Lung (tissue), 12 donors: ENCODE measurements around the gene MYMK. TPM values are rescaled to one million over a fixed set of nuclear protein-coding genes. Genes with fewer than 3 reads are reported as not detected.

ENCODE experiments used
- ATAC-seq: fragments of 200-7000 bp; cut with Tn5 transposase; one replicate; pipeline ENCODE4 v1.9.1; 2020; ENCODE audit warnings: moderate number of reproducible peaks; ENCODE audit not compliant: insufficient read depth, low FRiP score
- DNase-seq, 3 donors: peaks; one replicate each; pipeline ENCODE4 v3.0.0-alpha.2; 2013 to 2017
- H3K27ac ChIP-seq, 2 donors: one replicate each; pipeline ENCODE4 v1.5.1; 2013; ENCODE audit warnings: mild to moderate bottlenecking in 2 of 2, moderate library complexity in 2 of 2, control low read depth in 1 of 2, inconsistent platforms in 1 of 2, low read depth in 1 of 2, low read length in 1 of 2
- H3K27me3 ChIP-seq, 3 donors: one replicate each; pipeline ENCODE4 v1.5.1; 2013; ENCODE audit warnings: low read length in 2 of 3; ENCODE audit not compliant: control insufficient read depth in 3 of 3, insufficient read depth in 3 of 3
- H3K36me3 ChIP-seq, 4 donors: one replicate each; pipeline ENCODE4 v1.5.1; 2013; ENCODE audit warnings: low read length in 4 of 4, mild to moderate bottlenecking in 1 of 4, moderate library complexity in 1 of 4; ENCODE audit not compliant: control insufficient read depth in 4 of 4, insufficient read depth in 4 of 4
- H3K4me1 ChIP-seq, 5 donors: one replicate each; pipeline ENCODE4 v1.5.1; 2013; ENCODE audit warnings: low read length in 5 of 5, mild to moderate bottlenecking in 2 of 5, moderate library complexity in 1 of 5; ENCODE audit not compliant: control insufficient read depth in 5 of 5, insufficient read depth in 5 of 5
- H3K4me3 ChIP-seq: one replicate; pipeline ENCODE4 v1.5.1; 2013; ENCODE audit warnings: mild to moderate bottlenecking, control low read depth, moderate library complexity
- H3K9ac ChIP-seq, 2 donors: one replicate each; pipeline ENCODE4 v1.5.1; 2013; ENCODE audit warnings: low read length in 2 of 2, control low read depth in 1 of 2; ENCODE audit not compliant: insufficient read depth in 1 of 2
- H3K9me3 ChIP-seq, 4 donors: one replicate each; pipeline ENCODE4 v1.5.1; 2013; ENCODE audit warnings: low read length in 3 of 4, mild to moderate bottlenecking in 1 of 4, moderate library complexity in 1 of 4; ENCODE audit not compliant: control insufficient read depth in 4 of 4, insufficient read depth in 3 of 4
- WGBS, 2 donors: extraction: QIAGEN DNeasy Blood & Tissue Kit; methylation state at CpG; one replicate each; pipeline ENCODE4 v1.1.7; 2013; 5-methylcytosine and 5-hydroxymethylcytosine counted together
- polyA plus RNA-seq, 2 donors: library from polyadenylated mRNA; stranded (reverse); fragments of 200-250 nt; gene quantifications; one replicate each; pipeline ENCODE4 v1.2.1, GENCODE V29; 2013
- total RNA-seq, 2 donors: library from RNA; depleted of rRNA in 1 of 2; stranded (reverse); fragments of >200 nt in 1 of 2; gene quantifications; one replicate each; pipeline ENCODE4 v1.2.1, GENCODE V29; 2014 to 2021
- TF ChIP-seq, protein P1 (sequence below): IDR thresholded peaks from 2 replicates; pipeline ENCODE4 v1.5.1; 2012; ENCODE audit warnings: mild to moderate bottlenecking; ENCODE audit errors: control extremely low read depth, extremely low read depth
- donor health status: control.
- donor health status: control.
- donor health status: Bipolar disorder and iron deficiency.
- donor health status: healthy.
- donor health status: DM: yes; HTN: yes; CAD: no.

The MYMK gene
- total and polyA plus RNA-seq, 4 donors: not detected

DNA sequence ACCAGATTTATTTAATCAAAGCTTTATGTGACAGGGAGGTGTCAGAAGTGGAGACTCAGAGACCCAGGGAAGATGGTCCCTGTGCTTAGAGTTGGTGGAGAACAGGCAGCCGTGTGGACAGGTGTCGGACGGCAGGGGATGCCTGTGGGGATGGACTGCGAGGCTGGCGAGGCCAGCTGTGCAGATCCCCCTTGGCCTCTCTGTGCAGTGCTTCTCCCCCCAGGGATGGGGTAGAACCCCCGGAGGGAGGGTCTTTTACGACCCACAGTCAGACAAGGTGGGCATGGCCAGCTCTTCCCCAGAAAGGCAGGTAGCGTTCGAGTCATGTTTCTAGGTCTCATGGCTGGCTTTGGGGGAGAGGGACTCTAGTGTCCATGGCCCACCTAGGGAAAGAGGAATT lies 41.1 kb downstream of the MYMK start:
- H3K27me3 ChIP-seq: peaks cover 0 to 5% (median 0%) of the 10 kb centered on the region in 3 donors
- no peak for ATAC-seq
- TF ChIP-seq, protein P1, sequence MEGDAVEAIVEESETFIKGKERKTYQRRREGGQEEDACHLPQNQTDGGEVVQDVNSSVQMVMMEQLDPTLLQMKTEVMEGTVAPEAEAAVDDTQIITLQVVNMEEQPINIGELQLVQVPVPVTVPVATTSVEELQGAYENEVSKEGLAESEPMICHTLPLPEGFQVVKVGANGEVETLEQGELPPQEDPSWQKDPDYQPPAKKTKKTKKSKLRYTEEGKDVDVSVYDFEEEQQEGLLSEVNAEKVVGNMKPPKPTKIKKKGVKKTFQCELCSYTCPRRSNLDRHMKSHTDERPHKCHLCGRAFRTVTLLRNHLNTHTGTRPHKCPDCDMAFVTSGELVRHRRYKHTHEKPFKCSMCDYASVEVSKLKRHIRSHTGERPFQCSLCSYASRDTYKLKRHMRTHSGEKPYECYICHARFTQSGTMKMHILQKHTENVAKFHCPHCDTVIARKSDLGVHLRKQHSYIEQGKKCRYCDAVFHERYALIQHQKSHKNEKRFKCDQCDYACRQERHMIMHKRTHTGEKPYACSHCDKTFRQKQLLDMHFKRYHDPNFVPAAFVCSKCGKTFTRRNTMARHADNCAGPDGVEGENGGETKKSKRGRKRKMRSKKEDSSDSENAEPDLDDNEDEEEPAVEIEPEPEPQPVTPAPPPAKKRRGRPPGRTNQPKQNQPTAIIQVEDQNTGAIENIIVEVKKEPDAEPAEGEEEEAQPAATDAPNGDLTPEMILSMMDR: no peak
- 91 to 98% methylated on average over 9 of the region's 9 CpGs for WGBS, 2 donors
- H3K36me3 ChIP-seq: no peaks in the 10 kb centered on the region
- H3K4me1 ChIP-seq: peaks cover 0 to 13% (median 3%) of the 10 kb centered on the region in 5 donors
- H3K4me3 ChIP-seq: no peak overlapping the region
- no peak overlapping the region for H3K27ac ChIP-seq
- no peak overlapping the region for H3K9ac ChIP-seq
- no peaks in the 10 kb centered on the region for H3K9me3 ChIP-seq
- no peak for DNase-seq

DNA sequence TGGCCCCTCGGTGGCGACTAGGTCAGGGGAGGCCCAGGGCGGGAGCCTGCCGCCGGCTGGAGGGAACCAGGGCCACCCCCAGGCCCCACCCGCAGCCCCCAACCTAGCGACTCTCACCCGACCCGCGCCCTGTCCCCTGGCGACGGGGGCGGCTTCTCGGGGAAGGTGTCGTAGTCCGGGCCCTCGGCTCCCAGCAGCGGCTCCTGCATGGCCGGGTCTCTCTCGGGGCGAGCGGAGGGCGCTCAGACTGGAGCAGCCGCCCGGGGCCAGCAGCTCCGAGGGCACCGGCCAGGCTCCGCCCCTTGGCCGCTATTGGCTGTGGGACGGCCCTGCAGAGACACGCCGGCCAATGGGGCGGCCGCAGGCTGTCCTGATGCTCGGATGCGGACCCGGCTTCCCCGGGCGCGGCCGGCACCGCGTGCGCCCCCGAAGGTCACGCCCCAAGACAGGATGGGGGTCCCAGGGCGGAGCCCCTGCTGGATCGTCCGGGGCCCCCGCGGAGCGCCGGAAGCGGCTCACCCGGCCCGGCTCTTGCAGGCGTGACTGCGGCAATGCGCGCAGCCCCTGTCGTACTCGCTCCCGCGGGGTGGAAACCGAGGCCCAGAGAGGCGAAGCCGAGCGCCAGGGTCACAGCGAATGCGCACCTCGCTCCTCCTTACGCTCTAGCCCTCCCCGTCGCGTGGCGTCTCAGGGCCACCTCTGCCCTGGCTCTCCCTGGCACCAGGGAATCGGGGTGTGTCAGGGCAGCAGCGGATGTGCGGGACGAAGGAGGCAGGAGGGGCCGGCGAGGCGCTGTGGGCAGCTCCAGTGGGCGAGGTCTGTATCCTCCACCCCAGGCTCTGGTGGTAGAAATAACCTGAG lies 45.7 kb downstream of the MYMK start, which contains the start of gene SLC2A6:
Gene SLC2A6 (minus strand): TSS at position 249 of the 861 bp plus-strand sequence. CDS start 40 bp downstream, at position 209.
- ATAC-seq (peak; percentile 94), DNase-seq (peak; percentile 79 to 86 (median 83))
- Histone ChIP-seq H3K36me3 (peaks cover 0 to 2% (median 0%) of the 10 kb centered on the region in 4 donors), H3K9ac (no peak within 1 kb of the TSS), H3K4me1 (peaks cover 0 to 12% (median 0%) of the 10 kb centered on the region in 5 donors), H3K4me3 (peak within 1 kb of the TSS; percentile 49), H3K27me3 (peaks cover 0 to 5% (median 0%) of the 10 kb centered on the region in 3 donors), H3K27ac (peak within 1 kb of the TSS; percentile 37 to 71), H3K9me3 (no peaks in the 10 kb centered on the region)
- TF ChIP-seq, protein P1: no peak
- 0% methylated on average over 81 to 84 of the region's 84 CpGs for WGBS, 2 donors

DNA sequence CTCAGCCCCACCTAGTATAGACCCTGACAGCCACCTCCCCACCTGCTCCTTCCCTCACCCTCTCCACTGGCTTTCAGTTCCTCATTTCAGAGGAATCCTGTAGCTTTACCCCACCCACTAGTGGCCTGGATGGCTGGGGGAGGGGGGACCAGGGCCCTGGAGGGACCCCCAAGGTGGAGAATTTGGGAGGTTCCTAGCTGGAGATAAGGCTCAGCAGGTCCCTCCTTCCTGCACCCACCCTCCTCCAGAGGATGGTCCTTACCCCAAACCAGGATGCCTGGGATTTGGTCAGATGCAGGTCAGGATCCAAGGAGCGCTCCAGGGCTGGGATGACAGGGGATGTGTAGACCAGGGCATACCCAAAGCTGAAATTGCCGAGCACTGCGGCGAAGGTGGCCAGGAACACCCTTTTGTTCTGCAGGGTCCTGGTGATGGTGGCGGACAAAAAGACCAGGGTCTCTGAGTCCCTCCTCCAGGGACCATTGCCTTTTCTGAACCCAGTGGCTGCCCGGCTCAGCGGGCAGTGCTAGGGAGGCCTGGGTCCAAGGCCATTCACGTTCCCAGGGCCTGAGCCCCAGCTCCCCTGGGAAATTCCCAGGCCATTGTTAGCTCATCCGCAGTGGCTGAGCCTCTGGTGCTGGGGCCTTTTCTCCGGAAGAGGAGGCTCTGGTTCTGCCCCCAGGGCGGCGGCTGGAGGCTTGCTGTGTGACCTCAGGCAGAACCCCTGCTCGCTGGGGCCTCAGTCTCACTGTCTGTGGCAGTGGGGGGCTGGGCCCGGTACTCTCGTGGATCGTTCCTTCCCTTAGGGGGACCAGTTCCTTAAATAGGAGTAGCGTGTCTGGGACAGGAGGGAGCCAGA lies 46.5 kb downstream of the MYMK start:
- peaks cover 0 to 12% (median 0%) of the 10 kb centered on the region in 5 donors for H3K4me1 ChIP-seq
- H3K27ac ChIP-seq: peak overlapping the region; percentile 32 to 71
- H3K9me3 ChIP-seq: no peaks in the 10 kb centered on the region
- peaks cover 0 to 5% (median 0%) of the 10 kb centered on the region in 3 donors for H3K27me3 ChIP-seq
- H3K4me3 ChIP-seq: peak overlapping the region; percentile 49
- ATAC-seq: no peak
- TF ChIP-seq, protein P1: no peak
- WGBS, 2 donors: 36 to 38% methylated on average over 16 to 17 of the region's 17 CpGs
- no peak for DNase-seq
- H3K9ac ChIP-seq: no peak overlapping the region
- peaks cover 0 to 4% (median 0%) of the 10 kb centered on the region in 4 donors for H3K36me3 ChIP-seq
